ENCODE data around the gene SLC44A1. TPM values are rescaled to one million over a fixed set of nuclear protein-coding genes. Genes with fewer than 3 reads are reported as not detected.

Gene SLC44A1
- total RNA-seq, 1 donor from 2014 or later: 51.3 TPM

- H3K27me3 ChIP-seq (ENCODE audit: control insufficient read depth, insufficient read depth, low read length): no peaks in the 10 kb centered on the region
- no peak overlapping the region for H3K4me3 ChIP-seq (ENCODE audit: low read depth, low read length)
- DNase-seq (ENCODE audit: low read depth) (no peak), FAIRE-seq (no peak)
- no peaks in the 10 kb centered on the region for H3K36me3 ChIP-seq (ENCODE audit: control insufficient read depth, insufficient read depth, low read length)
- TF ChIP-seq CTCF (IDR thresholded peaks at IDR 0.05; ENCODE audit: insufficient read depth, low read length, severe bottlenecking): no peak
These were observed 152.4 kb downstream of the SLC44A1 start for GRCh38 chr9:105396901-105397300.

GRCh38 chr9:105399117-105399516, 154.7 kb downstream of the SLC44A1 start:
- DNase-seq (ENCODE audit: low read depth) (no peak), FAIRE-seq (no peak)
- H3K36me3 ChIP-seq (ENCODE audit: control insufficient read depth, insufficient read depth, low read length): no peaks in the 10 kb centered on the region
- H3K4me3 ChIP-seq (ENCODE audit: low read depth, low read length): no peak overlapping the region
- H3K27me3 ChIP-seq (ENCODE audit: control insufficient read depth, insufficient read depth, low read length): no peaks in the 10 kb centered on the region
- TF ChIP-seq CTCF (IDR thresholded peaks at IDR 0.05; ENCODE audit: insufficient read depth, low read length, severe bottlenecking): no peak

GRCh38 chr9:105401651-105402050, 157.2 kb downstream of the SLC44A1 start:
- DNase-seq (ENCODE audit: low read depth): no peak
- Histone ChIP-seq H3K36me3 (ENCODE audit: control insufficient read depth, insufficient read depth, low read length) (no peaks in the 10 kb centered on the region), H3K4me3 (ENCODE audit: low read depth, low read length) (no peak overlapping the region), H3K27me3 (ENCODE audit: control insufficient read depth, insufficient read depth, low read length) (no peaks in the 10 kb centered on the region)
- FAIRE-seq: no peak
- no peak for TF ChIP-seq CTCF (IDR thresholded peaks at IDR 0.05; ENCODE audit: insufficient read depth, low read length, severe bottlenecking)

GRCh38 chr9:105403552-105404248, 159.2 kb downstream of the SLC44A1 start:
- no peaks in the 10 kb centered on the region for H3K27me3 ChIP-seq (ENCODE audit: control insufficient read depth, insufficient read depth, low read length)
- DNase-seq (ENCODE audit: low read depth) (no peak), FAIRE-seq (no peak)
- no peak overlapping the region for H3K4me3 ChIP-seq (ENCODE audit: low read depth, low read length)
- TF ChIP-seq CTCF (IDR thresholded peaks at IDR 0.05; ENCODE audit: insufficient read depth, low read length, severe bottlenecking): no peak
- H3K36me3 ChIP-seq (ENCODE audit: control insufficient read depth, insufficient read depth, low read length): no peaks in the 10 kb centered on the region

GRCh38 chr9:105405514-105406131, 161.2 kb downstream of the SLC44A1 start:
- TF ChIP-seq CTCF (IDR thresholded peaks at IDR 0.05; ENCODE audit: insufficient read depth, low read length, severe bottlenecking): no peak
- FAIRE-seq (no peak), DNase-seq (ENCODE audit: low read depth) (no peak)
- H3K27me3 ChIP-seq (ENCODE audit: control insufficient read depth, insufficient read depth, low read length): no peaks in the 10 kb centered on the region
- no peak overlapping the region for H3K4me3 ChIP-seq (ENCODE audit: low read depth, low read length)
- no peaks in the 10 kb centered on the region for H3K36me3 ChIP-seq (ENCODE audit: control insufficient read depth, insufficient read depth, low read length)

All from bronchial epithelial cell (primary cell).